PFSK-1 (cell line): Measurements from ENCODE around the gene RRAGD.

ENCODE experiments used
- POLR2AphosphoS5 ChIP-seq: IDR thresholded peaks from 2 replicates; pipeline ENCODE4 v1.6.1; 2012; ENCODE audit warnings: low read depth, mild to moderate bottlenecking, control low read depth, low read length, moderate library complexity
- REST ChIP-seq, 2 experiments: IDR thresholded peaks; 2 replicates each; pipeline versions ENCODE4 v1.6.1 to v1.8.0; 2011 to 2012; ENCODE audit warnings: low read depth in 2 of 2, low read length in 2 of 2, control low read depth in 1 of 2, inconsistent platforms in 1 of 2, mild to moderate bottlenecking in 1 of 2, moderate library complexity in 1 of 2; ENCODE audit not compliant: insufficient read depth in 1 of 2

- TF ChIP-seq POLR2AphosphoS5 = no peak
- no peak for TF ChIP-seq REST (IDR thresholded peaks at IDR 0.05; ENCODE audit: insufficient read depth in 1 of 2, low read depth in 2 of 2, low read length in 2 of 2)
These were observed 52.5 kb downstream of the RRAGD start for GRCh38 chr6:89359561-89359960.
